GM13977 (cell line): ENCODE results near the gene PLXNA4.
A peak's percentile ranks its signal among the peaks of the same experiment; 100 is the strongest.

Experiments
- DNase-seq: peaks from one replicate; pipeline ENCODE4 v3.0.0; 2012; ENCODE audit warnings: low spot score
- in situ Hi-C: fragments of 300-500 bp; cut with MboI; formaldehyde crosslinking; loops from one replicate; pipeline ENCODE4 v1.12.0; 2022; ENCODE audit warnings: low sequenced_read_pairs, low pct_unique_long_range_greater_than_20kb, mixed read lengths, inconsistent platforms; ENCODE audit not compliant: unreplicated experiment
- TF ChIP-seq, protein P1 (sequence below): IDR thresholded peaks from 2 replicates; pipeline ENCODE4 v1.5.1; 2012; ENCODE audit warnings: mild to moderate bottlenecking, control low read depth; ENCODE audit not compliant: insufficient read depth; ENCODE audit errors: extremely low read depth, missing control alignments

The PLXNA4 gene

DNA sequence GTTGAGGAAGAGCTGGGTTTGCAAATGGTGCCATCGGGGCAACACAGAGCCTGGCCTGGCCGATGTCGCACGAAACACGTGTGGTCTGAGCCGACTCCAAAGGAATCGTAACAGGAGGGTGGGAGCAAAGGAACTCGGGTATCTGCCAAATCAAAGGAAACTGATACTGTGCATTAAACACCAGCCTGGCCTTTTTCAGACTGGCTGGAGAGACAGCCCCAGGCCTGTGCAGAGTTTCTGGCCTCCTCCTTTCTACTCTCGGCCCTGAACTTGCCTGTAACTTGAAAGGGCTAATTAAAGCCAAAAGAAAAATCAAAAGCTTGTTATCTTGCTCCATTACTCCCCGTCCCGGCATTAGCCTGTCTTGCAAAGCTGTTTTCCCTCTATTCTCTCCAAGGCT is 71.4 kb downstream of the PLXNA4 start:
- TF ChIP-seq, protein P1, sequence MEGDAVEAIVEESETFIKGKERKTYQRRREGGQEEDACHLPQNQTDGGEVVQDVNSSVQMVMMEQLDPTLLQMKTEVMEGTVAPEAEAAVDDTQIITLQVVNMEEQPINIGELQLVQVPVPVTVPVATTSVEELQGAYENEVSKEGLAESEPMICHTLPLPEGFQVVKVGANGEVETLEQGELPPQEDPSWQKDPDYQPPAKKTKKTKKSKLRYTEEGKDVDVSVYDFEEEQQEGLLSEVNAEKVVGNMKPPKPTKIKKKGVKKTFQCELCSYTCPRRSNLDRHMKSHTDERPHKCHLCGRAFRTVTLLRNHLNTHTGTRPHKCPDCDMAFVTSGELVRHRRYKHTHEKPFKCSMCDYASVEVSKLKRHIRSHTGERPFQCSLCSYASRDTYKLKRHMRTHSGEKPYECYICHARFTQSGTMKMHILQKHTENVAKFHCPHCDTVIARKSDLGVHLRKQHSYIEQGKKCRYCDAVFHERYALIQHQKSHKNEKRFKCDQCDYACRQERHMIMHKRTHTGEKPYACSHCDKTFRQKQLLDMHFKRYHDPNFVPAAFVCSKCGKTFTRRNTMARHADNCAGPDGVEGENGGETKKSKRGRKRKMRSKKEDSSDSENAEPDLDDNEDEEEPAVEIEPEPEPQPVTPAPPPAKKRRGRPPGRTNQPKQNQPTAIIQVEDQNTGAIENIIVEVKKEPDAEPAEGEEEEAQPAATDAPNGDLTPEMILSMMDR, result no peak
- DNase-seq, result no peak
- in situ Hi-C loops, result no loop called here

- in situ Hi-C loops, result no loop called here
- DNase-seq, result no peak
- TF ChIP-seq, protein P1, result no peak
These were observed 72.2 kb downstream of the PLXNA4 start for GRCh38 chr7:132504071-132504470.

GRCh38 chr7:132503415-132503814 is 72.9 kb downstream of the PLXNA4 start:
- TF ChIP-seq, protein P1, result no peak
- in situ Hi-C loops, result no loop called here
- peak; percentile 22 for DNase-seq

DNA sequence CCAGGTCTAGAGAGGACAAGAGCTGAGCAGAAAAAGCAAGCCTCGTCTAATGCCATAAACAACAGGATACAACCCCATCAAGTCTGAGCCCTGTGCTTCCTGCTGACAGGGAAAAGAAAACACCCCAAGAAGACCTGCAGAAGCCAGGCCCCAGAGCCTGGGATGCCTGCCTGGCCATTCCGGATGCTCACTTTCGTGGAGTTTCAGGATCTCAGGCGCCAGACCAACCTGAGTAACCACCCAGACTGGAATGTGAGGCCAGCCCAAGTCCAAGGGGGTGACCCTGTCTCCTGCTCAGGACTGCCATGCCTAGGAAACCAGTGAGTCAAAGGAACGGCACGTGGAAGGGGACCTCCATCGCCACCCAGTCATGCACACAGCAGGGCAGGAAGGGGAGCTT is 74.3 kb downstream of the PLXNA4 start:
- TF ChIP-seq, protein P1, result no peak
- no peak for DNase-seq
- in situ Hi-C loops, result no loop called here

GRCh38 chr7:132500727-132501440 is 75.4 kb downstream of the PLXNA4 start:
- DNase-seq, result no peak
- TF ChIP-seq, protein P1, result no peak
- in situ Hi-C loops, result no loop called here

- no peak for DNase-seq
- TF ChIP-seq, protein P1, result no peak
- in situ Hi-C loops, result no loop called here
These were observed 76.8 kb downstream of the PLXNA4 start for GRCh38 chr7:132499487-132499886.

DNA sequence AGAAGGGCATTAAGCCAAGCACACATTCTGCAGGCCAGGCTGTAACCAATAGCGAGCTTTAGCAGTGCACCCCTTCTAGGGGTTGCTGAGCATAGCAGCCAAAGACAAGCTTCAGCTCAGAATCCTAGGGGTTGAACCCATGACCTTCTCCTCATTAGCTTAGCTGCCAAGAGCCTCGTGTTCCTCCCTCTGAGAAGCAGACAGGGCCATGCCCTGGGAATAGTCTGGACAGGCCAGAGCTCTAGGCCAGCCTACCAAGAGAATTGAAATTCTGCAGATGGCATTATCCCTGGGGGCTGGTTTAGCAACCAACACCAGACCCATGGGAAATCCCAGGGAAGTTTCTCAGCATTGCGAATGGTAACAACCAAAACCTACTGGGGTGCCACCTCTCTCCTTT is 77.2 kb downstream of the PLXNA4 start:
- TF ChIP-seq, protein P1, result no peak
- in situ Hi-C loops, result no loop called here
- no peak for DNase-seq
